Stimulated activated CD8-positive, alpha-beta memory T cell treated with anti-CD3 and anti-CD28 coated beads, Interleukin-12 subunit alpha, Interleukin-12 subunit beta, amount 100 ng/mL, for 1 hour (primary cell): ENCODE data around the gene GAS1.

Source experiments
- DNase-seq: peaks from one replicate; pipeline ENCODE4 v3.0.0-alpha.2; 2020; ENCODE audit warnings: low read depth

GAS1 gene

GRCh38 chr9:86921151-86921923 lies 26.0 kb downstream of the GAS1 start:
- DNase-seq = no peak

GRCh38 chr9:86918556-86918955 lies 28.8 kb downstream of the GAS1 start:
- DNase-seq = no peak

GRCh38 chr9:86912210-86912609 lies 35.1 kb downstream of the GAS1 start:
- DNase-seq = no peak

GRCh38 chr9:86909388-86909787 lies 37.9 kb downstream of the GAS1 start:
- DNase-seq = no peak

- no peak for DNase-seq
Observed at GRCh38 chr9:86908261-86908660, 39.0 kb downstream of the GAS1 start.

- no peak for DNase-seq
Observed at GRCh38 chr9:86907346-86907745, 40.0 kb downstream of the GAS1 start.

GRCh38 chr9:86903734-86904085 lies 43.6 kb downstream of the GAS1 start:
- DNase-seq = no peak

- no peak for DNase-seq
Observed at GRCh38 chr9:86902991-86903733, 44.1 kb downstream of the GAS1 start.

GRCh38 chr9:86902586-86902985 lies 44.7 kb downstream of the GAS1 start:
- DNase-seq = no peak

GRCh38 chr9:86902176-86902575 lies 45.1 kb downstream of the GAS1 start:
- no peak for DNase-seq

- no peak for DNase-seq
Observed at GRCh38 chr9:86901511-86901910, 45.8 kb downstream of the GAS1 start.
